Natural killer cell (primary cell): ENCODE data around the gene PRDX5. TPM values are rescaled to one million over a fixed set of nuclear protein-coding genes. Genes with fewer than 3 reads are reported as not detected.

Experiments
- ATAC-seq, 3 donors: fragments of 150-1000 bp in 2 of 3; fragments of 200-7000 bp in 1 of 3; cut with Tn5 transposase; 1 replicate in 1 of 3; 2 replicates in 2 of 3; pipeline ENCODE4 v1.10.0; 2021; ENCODE audit warnings: mild to moderate bottlenecking in 2 of 3, moderate library complexity in 2 of 3
- DNase-seq, 2 donors: peaks; one replicate each; pipeline versions ENCODE4 v3.0.0 to v3.0.0-alpha.2; 2013 to 2021; ENCODE audit warnings: mixed read lengths in 1 of 2
- H3K27ac ChIP-seq: one replicate; pipeline ENCODE4 v1.5.1; 2013; ENCODE audit warnings: mild to moderate bottlenecking, low read length
- H3K27me3 ChIP-seq: one replicate; pipeline ENCODE4 v1.6.1; 2013; ENCODE audit warnings: low read length; ENCODE audit not compliant: control insufficient read depth, insufficient read depth
- H3K36me3 ChIP-seq: one replicate; pipeline ENCODE4 v1.6.1; 2013; ENCODE audit warnings: low read length; ENCODE audit not compliant: control insufficient read depth, insufficient read depth
- H3K4me1 ChIP-seq: one replicate; pipeline ENCODE4 v1.6.1; 2013; ENCODE audit warnings: low read length; ENCODE audit not compliant: control insufficient read depth, insufficient read depth
- H3K4me3 ChIP-seq: one replicate; pipeline ENCODE4 v1.5.1; 2013; ENCODE audit warnings: low read length
- H3K9me3 ChIP-seq: one replicate; pipeline ENCODE4 v1.6.1; 2013; ENCODE audit warnings: low read length; ENCODE audit not compliant: control insufficient read depth, insufficient read depth
- H3K27ac Mint-ChIP-seq, 2 donors: one replicate each; pipeline ENCODE4 v1.8.0; 2022; ENCODE audit warnings: mild to moderate bottlenecking in 2 of 2, mixed read lengths in 2 of 2, moderate library complexity in 1 of 2
- H3K27me3 Mint-ChIP-seq, 2 donors: one replicate each; pipeline ENCODE4 v1.8.0; 2022; ENCODE audit warnings: low read depth in 2 of 2, mixed read lengths in 2 of 2
- H3K36me3 Mint-ChIP-seq: one replicate; pipeline ENCODE4 v1.8.0; 2022; ENCODE audit warnings: mixed read lengths
- H3K4me1 Mint-ChIP-seq, 2 donors: one replicate each; pipeline ENCODE4 v1.8.0; 2022; ENCODE audit warnings: mixed read lengths in 2 of 2
- H3K4me3 Mint-ChIP-seq: one replicate; pipeline ENCODE4 v1.8.0; 2022; ENCODE audit warnings: mild to moderate bottlenecking, moderate library complexity, mixed read lengths
- H3K9me3 Mint-ChIP-seq, 2 donors: one replicate each; pipeline ENCODE4 v1.8.0; 2022; ENCODE audit warnings: mixed read lengths in 2 of 2
- CTCF ChIP-seq: fragments of 200-600 bp; IDR thresholded peaks from one replicate; pipeline ENCODE4 v1.8.0; 2022; ENCODE audit warnings: antibody characterized with exemption
- WGBS: methylation state at CpG from one replicate; pipeline ENCODE4 v1.1.7; 2013; ENCODE audit warnings: missing lambda C conversion rate; ENCODE audit not compliant: insufficient coverage; 5-methylcytosine and 5-hydroxymethylcytosine counted together
- intact Hi-C: fragments of 100-400 bp; cut with micrococcal nuclease; formaldehyde crosslinking; loops from one replicate; pipeline ENCODE4 v1.14.2; 2022
- total RNA-seq, 4 donors: library from RNA; stranded (reverse); fragments of 120-200 nt in 1 of 4; gene quantifications; one replicate each; pipeline versions ENCODE4 v1.2.3 to v1.2.4, GENCODE V29; 2013 to 2022

The PRDX5 gene
- total RNA-seq, 3 donors from 2014 or later (not counting 1 experiment from before 2014, with no cell fraction given), result 85.9 to 104 (median 88.8) TPM

- Mint-ChIP-seq H3K9me3 (no peaks in the 10 kb centered on the region), H3K27me3 (peaks cover 7 to 9% of the 10 kb centered on the region in 2 donors), H3K36me3 (no peaks in the 10 kb centered on the region), H3K4me1 (peaks cover 15 to 23% of the 10 kb centered on the region in 2 donors), H3K4me3 (peak overlapping the region; percentile 83), H3K27ac (peak overlapping the region; percentile 85 to 96)
- Histone ChIP-seq H3K36me3 (no peaks in the 10 kb centered on the region), H3K27ac (no peak overlapping the region), H3K4me1 (peaks cover 27% of the 10 kb centered on the region), H3K4me3 (no peak overlapping the region), H3K9me3 (no peaks in the 10 kb centered on the region), H3K27me3 (peaks cover 11% of the 10 kb centered on the region)
- DNase-seq (no peak), ATAC-seq (no peak)
- TF ChIP-seq CTCF, result no peak
- intact Hi-C loops, result no loop called here
- WGBS, result 97% methylated on average over 9 of the region's 9 CpGs
Observed at GRCh38 chr11:64286801-64287159, 31.1 kb upstream of the PRDX5 start.

GRCh38 chr11:64287676-64288352, 30.1 kb upstream of the PRDX5 start:
- H3K27ac Mint-ChIP-seq, result no peak overlapping the region
- 97% methylated on average over 33 of the region's 33 CpGs for WGBS
- ATAC-seq (no peak), DNase-seq (no peak)
- Histone ChIP-seq H3K4me1 (peaks cover 33% of the 10 kb centered on the region), H3K4me3 (no peak overlapping the region), H3K27me3 (peaks cover 17% of the 10 kb centered on the region), H3K27ac (no peak overlapping the region), H3K9me3 (no peaks in the 10 kb centered on the region), H3K36me3 (no peaks in the 10 kb centered on the region)
- H3K27me3 Mint-ChIP-seq, result peaks cover 7 to 13% of the 10 kb centered on the region in 2 donors
- no peak for TF ChIP-seq CTCF
- H3K4me3 Mint-ChIP-seq, result no peak overlapping the region
- no peaks in the 10 kb centered on the region for H3K36me3 Mint-ChIP-seq
- peaks cover 13 to 29% of the 10 kb centered on the region in 2 donors for H3K4me1 Mint-ChIP-seq
- intact Hi-C loops, result no loop called here
- H3K9me3 Mint-ChIP-seq, result no peaks in the 10 kb centered on the region

DNA sequence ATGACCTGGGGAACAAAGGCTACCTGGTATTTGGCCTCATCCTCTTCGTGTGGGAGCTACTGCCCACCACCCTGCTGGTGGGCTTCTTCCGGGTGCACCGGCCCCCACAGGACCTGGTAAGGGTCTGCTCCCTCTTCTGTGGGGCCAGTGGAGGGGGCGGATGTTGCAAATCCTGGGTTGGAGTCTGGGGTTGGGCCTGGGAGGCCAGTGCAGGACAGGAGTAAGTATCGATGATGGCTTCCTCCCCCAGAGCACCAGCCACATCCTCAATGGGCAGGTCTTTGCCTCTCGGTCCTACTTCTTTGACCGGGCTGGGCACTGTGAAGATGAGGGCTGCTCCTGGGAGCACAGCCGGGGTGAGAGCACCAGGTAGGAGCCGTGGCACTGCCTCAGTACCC, 29.6 kb upstream of the PRDX5 start:
- intact Hi-C loops, result no loop called here
- peaks cover 13 to 29% of the 10 kb centered on the region in 2 donors for H3K4me1 Mint-ChIP-seq
- H3K27me3 ChIP-seq, result peaks cover 20% of the 10 kb centered on the region
- no peak for DNase-seq
- ATAC-seq, result no peak
- WGBS, result 87% methylated on average over 9 of the region's 9 CpGs
- no peaks in the 10 kb centered on the region for H3K36me3 ChIP-seq
- TF ChIP-seq CTCF, result no peak
- no peak overlapping the region for H3K4me3 ChIP-seq
- no peak overlapping the region for H3K4me3 Mint-ChIP-seq
- no peak overlapping the region for H3K27ac ChIP-seq
- no peaks in the 10 kb centered on the region for H3K9me3 ChIP-seq
- peaks cover 32% of the 10 kb centered on the region for H3K4me1 ChIP-seq
- H3K27me3 Mint-ChIP-seq, result peaks cover 7 to 18% of the 10 kb centered on the region in 2 donors
- H3K9me3 Mint-ChIP-seq, result no peaks in the 10 kb centered on the region
- H3K36me3 Mint-ChIP-seq, result no peaks in the 10 kb centered on the region
- no peak overlapping the region for H3K27ac Mint-ChIP-seq
